ENCODE results near the gene PTCHD1. TPM values are rescaled to one million over a fixed set of nuclear protein-coding genes. Genes with fewer than 3 reads are reported as not detected.

PTCHD1 gene
- total RNA-seq = not detected in 2 replicates

DNA sequence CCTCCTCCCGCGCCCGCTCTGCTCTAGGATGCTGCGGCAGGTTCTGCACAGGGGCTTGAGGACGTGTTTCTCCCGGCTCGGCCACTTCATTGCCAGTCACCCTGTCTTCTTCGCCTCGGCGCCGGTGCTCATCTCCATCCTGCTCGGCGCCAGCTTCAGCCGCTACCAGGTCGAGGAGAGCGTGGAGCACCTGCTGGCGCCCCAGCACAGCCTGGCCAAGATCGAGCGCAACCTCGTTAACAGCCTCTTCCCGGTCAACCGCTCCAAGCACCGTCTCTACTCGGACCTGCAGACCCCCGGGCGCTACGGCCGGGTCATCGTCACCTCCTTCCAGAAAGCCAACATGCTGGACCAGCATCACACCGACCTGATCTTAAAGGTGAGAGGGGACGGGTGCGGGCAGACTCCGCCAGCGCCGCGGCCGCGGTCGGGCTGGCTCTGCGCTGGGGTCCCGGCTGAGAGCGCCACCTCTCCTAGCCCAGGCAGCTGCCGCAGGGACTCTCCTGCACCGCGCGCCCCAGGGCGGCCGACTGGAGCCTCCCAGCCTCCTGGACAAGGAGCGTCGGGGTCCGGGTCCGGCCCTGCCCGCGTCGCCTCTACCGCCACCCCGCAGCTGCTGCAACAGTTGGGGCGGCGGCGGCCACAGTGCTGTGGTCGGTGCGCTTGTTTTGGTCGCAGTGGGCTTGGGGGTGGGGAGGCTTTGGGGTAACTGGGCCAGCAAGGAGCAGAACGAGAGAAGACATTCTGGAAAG lies at the start of gene PTCHD1:
PTCHD1 (plus strand) TSS at position 2 of the 752 bp plus-strand sequence; CDS start at position 29, 27 bp downstream.

